Esophagus muscularis mucosa (tissue), 4 donors: ENCODE results near the gene XYLT2. TPM values are rescaled to one million over a fixed set of nuclear protein-coding genes. Genes with fewer than 3 reads are reported as not detected.

Source experiments
- DNase-seq: peaks from one replicate; pipeline ENCODE4 v3.0.0-alpha.2; 2017; ENCODE audit errors: extremely low spot score
- H3K27ac ChIP-seq, 4 donors: fragments of 200-600 bp; sonication (generic); replicated peaks in 1 of 4; 1 replicate in 3 of 4; 2 replicates in 1 of 4; pipeline ENCODE4 v1.5.1; 2016 to 2019; ENCODE audit warnings: mild to moderate bottlenecking in 1 of 4
- H3K27me3 ChIP-seq, 4 donors: fragments of 200-600 bp; sonication (generic); one replicate each; pipeline versions ENCODE4 v1.5.1 to v1.6.0; 2016 to 2019
- H3K36me3 ChIP-seq, 4 donors: fragments of 200-600 bp; sonication (generic); one replicate each; pipeline ENCODE4 v1.5.1; 2016 to 2019
- H3K4me1 ChIP-seq, 4 donors: fragments of 200-600 bp; sonication (generic); one replicate each; pipeline ENCODE4 v1.5.1; 2016 to 2019
- H3K4me3 ChIP-seq, 4 donors: fragments of 200-600 bp; sonication (generic); 1 replicate in 2 of 4; 2 replicates in 2 of 4; pipeline ENCODE4 v1.5.1; 2016 to 2019; ENCODE audit warnings: mild to moderate bottlenecking in 4 of 4, moderate library complexity in 1 of 4
- H3K9me3 ChIP-seq, 4 donors: fragments of 200-600 bp; sonication (generic); 1 replicate in 3 of 4; 2 replicates in 1 of 4; pipeline ENCODE4 v1.5.1; 2016 to 2019
- EP300 ChIP-seq: sonication (generic); formaldehyde crosslinking; IDR thresholded peaks from one replicate; pipeline ENCODE4 v1.6.1; 2017; ENCODE audit warnings: antibody characterized with exemption
- POLR2A ChIP-seq: fragments of 450-650 bp; IDR thresholded peaks from one replicate; pipeline ENCODE4 v1.6.1; 2017; ENCODE audit warnings: antibody characterized with exemption, moderate library complexity, mild to moderate bottlenecking, low read depth
- POLR2AphosphoS5 ChIP-seq, 2 donors: sonication (generic); formaldehyde crosslinking; IDR thresholded peaks; one replicate each; pipeline ENCODE4 v1.6.1; 2017; ENCODE audit warnings: antibody characterized with exemption in 2 of 2
- WGBS: methylation state at CpG from one replicate; pipeline ENCODE4 v1.1.5; 2018; 5-methylcytosine and 5-hydroxymethylcytosine counted together
- intact Hi-C: fragments of 100-400 bp; cut with DNase I; formaldehyde crosslinking; loops from one replicate; pipeline ENCODE4 v1.15.1; 2023
- total RNA-seq, 4 donors: library from RNA; depleted of rRNA; stranded (reverse); fragments of >200 nt; gene quantifications; one replicate each; pipeline versions ENCODE4 v1.1.0 to v1.2.1, GENCODE V29; 2016
- TF ChIP-seq, protein P1 (sequence below), 3 experiments: fragments of 200-600 bp in 2 of 3; fragments of 450-650 bp in 1 of 3; sonication (generic) in 2 of 3; IDR thresholded peaks; one replicate each; pipeline ENCODE4 v1.5.1; 2017 to 2019; ENCODE audit warnings: antibody characterized with exemption in 3 of 3, mild to moderate bottlenecking in 2 of 3, moderate library complexity in 1 of 3

The XYLT2 gene
- total RNA-seq, 4 donors from 2014 or later: 12.8 to 29.8 (median 26.0) TPM

DNA sequence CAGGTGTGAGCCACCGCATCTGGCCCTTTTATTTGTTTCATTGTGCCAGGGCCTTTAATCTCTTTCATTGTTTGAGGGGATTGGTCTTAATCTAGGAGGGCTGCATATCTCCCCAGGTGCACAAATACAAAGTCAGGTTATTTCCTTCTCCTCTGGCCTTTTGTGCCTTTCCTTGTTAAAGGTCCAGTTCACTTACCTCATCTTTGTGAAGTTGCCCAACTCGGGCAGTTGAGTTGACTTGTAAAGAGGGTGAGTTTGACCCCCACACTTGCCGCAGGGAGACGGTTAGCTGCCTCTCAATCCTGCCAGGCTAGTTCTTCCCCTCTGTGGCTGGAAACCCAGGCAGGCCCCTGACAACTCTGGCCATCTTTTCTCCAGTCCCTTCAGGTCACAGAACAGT is 38.3 kb upstream of the XYLT2 start:
- TF ChIP-seq EP300 (no peak), POLR2A (no peak), POLR2AphosphoS5 (IDR thresholded peaks at IDR 0.05) (no peak)
- TF ChIP-seq, protein P1, sequence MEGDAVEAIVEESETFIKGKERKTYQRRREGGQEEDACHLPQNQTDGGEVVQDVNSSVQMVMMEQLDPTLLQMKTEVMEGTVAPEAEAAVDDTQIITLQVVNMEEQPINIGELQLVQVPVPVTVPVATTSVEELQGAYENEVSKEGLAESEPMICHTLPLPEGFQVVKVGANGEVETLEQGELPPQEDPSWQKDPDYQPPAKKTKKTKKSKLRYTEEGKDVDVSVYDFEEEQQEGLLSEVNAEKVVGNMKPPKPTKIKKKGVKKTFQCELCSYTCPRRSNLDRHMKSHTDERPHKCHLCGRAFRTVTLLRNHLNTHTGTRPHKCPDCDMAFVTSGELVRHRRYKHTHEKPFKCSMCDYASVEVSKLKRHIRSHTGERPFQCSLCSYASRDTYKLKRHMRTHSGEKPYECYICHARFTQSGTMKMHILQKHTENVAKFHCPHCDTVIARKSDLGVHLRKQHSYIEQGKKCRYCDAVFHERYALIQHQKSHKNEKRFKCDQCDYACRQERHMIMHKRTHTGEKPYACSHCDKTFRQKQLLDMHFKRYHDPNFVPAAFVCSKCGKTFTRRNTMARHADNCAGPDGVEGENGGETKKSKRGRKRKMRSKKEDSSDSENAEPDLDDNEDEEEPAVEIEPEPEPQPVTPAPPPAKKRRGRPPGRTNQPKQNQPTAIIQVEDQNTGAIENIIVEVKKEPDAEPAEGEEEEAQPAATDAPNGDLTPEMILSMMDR (IDR thresholded peaks at IDR 0.05): no peak
- intact Hi-C loops: no loop called here
- WGBS: 97% methylated on average over 4 of the region's 4 CpGs
- no peak for DNase-seq
- peaks cover 0 to 15% (median 15%) of the 10 kb centered on the region in 4 donors for H3K4me1 ChIP-seq
- H3K9me3 ChIP-seq: no peaks in the 10 kb centered on the region
- H3K27ac ChIP-seq: no peak overlapping the region
- H3K4me3 ChIP-seq: no peak overlapping the region
- no peaks in the 10 kb centered on the region for H3K36me3 ChIP-seq
- peaks cover 0 to 6% (median 0%) of the 10 kb centered on the region in 4 donors for H3K27me3 ChIP-seq

DNA sequence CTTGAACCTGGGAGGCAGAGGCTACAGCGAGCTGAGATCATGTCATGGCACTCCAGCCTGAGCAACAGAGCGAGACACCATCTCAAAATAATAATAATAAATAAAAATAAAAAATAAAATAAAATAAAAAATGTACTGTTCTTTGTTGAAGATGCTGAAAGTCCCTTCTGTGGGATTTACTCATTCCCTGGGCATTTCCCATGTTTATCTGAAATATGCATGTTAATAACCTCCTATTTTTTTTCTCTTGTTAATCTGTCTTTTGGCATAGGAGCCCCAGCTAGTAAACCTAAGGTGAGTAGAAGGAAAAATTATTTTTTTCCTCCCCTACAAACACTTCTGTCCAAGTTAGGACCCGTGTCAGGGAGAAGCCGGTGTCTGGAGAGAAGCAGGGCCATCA is 37.3 kb upstream of the XYLT2 start:
- Histone ChIP-seq H3K4me3 (no peak overlapping the region), H3K9me3 (no peaks in the 10 kb centered on the region), H3K36me3 (no peaks in the 10 kb centered on the region), H3K4me1 (peaks cover 0 to 15% (median 15%) of the 10 kb centered on the region in 4 donors), H3K27me3 (peaks cover 0 to 6% (median 0%) of the 10 kb centered on the region in 4 donors), H3K27ac (no peak overlapping the region)
- WGBS: 93% methylated on average over 4 of the region's 4 CpGs
- TF ChIP-seq, protein P1 (IDR thresholded peaks at IDR 0.05): no peak
- TF ChIP-seq POLR2A (no peak), EP300 (no peak), POLR2AphosphoS5 (IDR thresholded peaks at IDR 0.05) (no peak)
- intact Hi-C loops: no loop called here
- DNase-seq: no peak

DNA sequence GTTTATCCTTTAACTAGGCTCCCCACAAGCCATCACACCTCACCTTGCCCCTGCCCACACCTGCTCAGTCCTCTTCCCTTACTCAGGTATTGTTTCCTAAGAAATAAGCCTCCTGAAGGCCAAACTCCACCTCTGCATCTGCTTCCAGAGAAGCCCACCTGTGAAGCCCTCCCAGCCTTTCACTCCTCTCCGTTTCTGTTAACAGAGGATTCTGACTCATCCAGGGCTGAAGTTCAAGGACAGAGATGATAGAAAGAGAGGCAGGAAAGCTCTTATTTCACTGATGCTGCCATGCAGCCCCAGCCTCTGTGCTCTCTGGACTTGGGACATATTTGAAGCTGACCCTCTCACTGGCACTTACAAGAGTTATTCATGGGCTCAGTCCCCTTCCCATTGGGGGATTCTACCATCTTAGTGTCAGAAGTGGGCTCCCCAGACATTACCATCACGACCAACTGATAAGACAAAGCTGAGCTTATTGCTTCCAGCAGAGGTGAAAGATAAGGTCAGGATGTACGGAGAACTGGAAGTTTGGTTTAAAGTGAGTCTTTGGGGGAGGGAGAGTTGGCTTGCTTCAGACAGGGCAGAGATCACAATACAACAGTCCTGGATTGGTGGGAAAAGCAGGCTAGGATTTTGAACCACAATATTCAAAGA is 35.3 kb upstream of the XYLT2 start:
- Histone ChIP-seq H3K27ac (no peak overlapping the region), H3K9me3 (no peaks in the 10 kb centered on the region), H3K4me1 (peaks cover 0 to under 1% (median under 1%) of the 10 kb centered on the region in 4 donors), H3K27me3 (peaks cover 0 to 6% (median 0%) of the 10 kb centered on the region in 4 donors), H3K4me3 (no peak overlapping the region), H3K36me3 (no peaks in the 10 kb centered on the region)
- 54% methylated on average over 3 of the region's 3 CpGs for WGBS
- TF ChIP-seq EP300 (no peak), POLR2A (no peak), POLR2AphosphoS5 (IDR thresholded peaks at IDR 0.05) (no peak)
- TF ChIP-seq, protein P1 (IDR thresholded peaks at IDR 0.05): no peak
- no peak for DNase-seq
- intact Hi-C loops: no loop called here

DNA sequence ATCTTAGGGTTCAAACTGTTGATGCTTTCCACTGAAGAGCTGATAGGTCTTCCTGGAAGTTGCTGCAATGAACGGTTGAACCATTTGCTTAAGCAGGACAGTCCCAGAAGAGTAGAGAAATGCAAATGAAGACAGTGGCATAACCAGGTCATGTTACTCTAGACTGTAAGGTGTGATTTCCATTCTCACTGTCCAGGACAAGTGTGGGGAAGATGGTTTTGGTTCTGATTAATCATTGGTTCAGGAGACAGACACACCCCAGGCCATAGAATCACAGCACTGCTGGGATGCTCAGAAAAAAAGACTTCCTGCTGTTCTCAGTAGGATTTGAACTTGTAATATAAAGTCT is 34.8 kb upstream of the XYLT2 start:
- Histone ChIP-seq H3K27me3 (peaks cover 0 to 6% (median 0%) of the 10 kb centered on the region in 4 donors), H3K4me1 (no peaks in the 10 kb centered on the region), H3K27ac (no peak overlapping the region), H3K36me3 (no peaks in the 10 kb centered on the region), H3K4me3 (no peak overlapping the region), H3K9me3 (no peaks in the 10 kb centered on the region)
- DNase-seq: no peak
- 55% methylated on average over 1 of the region's 1 CpG for WGBS
- intact Hi-C loops: no loop called here
- TF ChIP-seq, protein P1 (IDR thresholded peaks at IDR 0.05): no peak
- no peak for TF ChIP-seq POLR2A
- TF ChIP-seq POLR2AphosphoS5 (IDR thresholded peaks at IDR 0.05): no peak
- TF ChIP-seq EP300: no peak

DNA sequence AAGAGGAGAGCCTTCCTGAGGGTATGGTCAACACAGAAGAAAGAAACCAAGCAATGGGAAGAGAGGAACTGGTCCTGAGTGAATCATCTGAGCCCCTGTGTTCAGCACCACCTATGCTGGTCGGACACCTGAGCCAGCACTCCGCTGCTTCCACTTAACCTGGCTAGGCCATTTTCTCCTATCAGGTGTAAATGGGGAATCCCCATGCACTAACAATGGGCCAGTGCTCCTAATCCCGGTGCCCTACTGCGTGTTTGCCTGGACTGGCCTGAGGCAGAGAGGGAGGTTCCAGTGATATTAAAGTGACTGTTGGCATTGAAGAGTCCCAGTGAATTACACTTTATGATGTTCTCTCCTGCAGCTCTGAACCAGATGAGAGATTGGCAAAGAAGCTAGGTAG is 34.4 kb upstream of the XYLT2 start:
- 84% methylated on average over 4 of the region's 4 CpGs for WGBS
- no peaks in the 10 kb centered on the region for H3K9me3 ChIP-seq
- intact Hi-C loops: no loop called here
- H3K36me3 ChIP-seq: no peaks in the 10 kb centered on the region
- DNase-seq: no peak
- H3K27me3 ChIP-seq: peaks cover 0 to 6% (median 0%) of the 10 kb centered on the region in 4 donors
- no peaks in the 10 kb centered on the region for H3K4me1 ChIP-seq
- no peak overlapping the region for H3K27ac ChIP-seq
- TF ChIP-seq POLR2AphosphoS5 (IDR thresholded peaks at IDR 0.05) (no peak), POLR2A (no peak), EP300 (no peak)
- TF ChIP-seq, protein P1 (IDR thresholded peaks at IDR 0.05): no peak
- H3K4me3 ChIP-seq: no peak overlapping the region
